GM12878 (cell line): Measurements from ENCODE around the gene ENDOD1.
A peak's percentile ranks its signal among the peaks of the same experiment; 100 is the strongest.

ENCODE experiments used
- CTCF ChIP-seq, 3 experiments: IDR thresholded peaks in 2 of 3; conservative IDR thresholded peaks in 1 of 3; 2 replicates each; pipeline ENCODE4 v1.5.1; 2011; ENCODE audit warnings: low read depth in 3 of 3, low read length in 3 of 3, mild to moderate bottlenecking in 3 of 3, control low read depth in 2 of 3, moderate library complexity in 2 of 3, inconsistent platforms in 1 of 3, mixed read lengths in 1 of 3; ENCODE audit not compliant: control insufficient read depth in 2 of 3, insufficient read depth in 1 of 3; ENCODE audit errors: extremely low read depth in 1 of 3
- KDM1A ChIP-seq: fragments of 200-600 bp; sonication (generic); IDR thresholded peaks from 2 replicates; pipeline ENCODE4 v1.6.1; 2016; ENCODE audit warnings: borderline replicate concordance
- POLR2AphosphoS5 ChIP-seq: IDR thresholded peaks from 2 replicates; pipeline ENCODE4 v1.6.1; 2011; ENCODE audit warnings: mild to moderate bottlenecking, low read length, inconsistent platforms
- RB1 ChIP-seq: fragments of 450-650 bp; formaldehyde crosslinking; IDR thresholded peaks from 2 replicates; pipeline ENCODE4 v1.6.1; 2017; ENCODE audit warnings: mild to moderate bottlenecking, borderline replicate concordance
- SIN3A ChIP-seq: IDR thresholded peaks from 2 replicates; pipeline ENCODE4 v1.6.1; 2012; ENCODE audit warnings: low read depth, low read length, improper control_type of control experiment
- SMARCA5 ChIP-seq: fragments of 450-650 bp; IDR thresholded peaks from 2 replicates; pipeline ENCODE4 v1.6.1; 2017; ENCODE audit warnings: mild to moderate bottlenecking
- STAT3 ChIP-seq: IDR thresholded peaks from 2 replicates; pipeline ENCODE4 v1.6.1; 2011; ENCODE audit warnings: low read depth, low read length, improper control_type of control experiment
- TCF7 ChIP-seq: IDR thresholded peaks from 2 replicates; pipeline ENCODE4 v1.6.1; 2014; ENCODE audit warnings: antibody characterized with exemption, borderline replicate concordance
- ZZZ3 ChIP-seq: IDR thresholded peaks from 2 replicates; pipeline ENCODE4 v1.6.1; 2011; ENCODE audit warnings: low read depth; ENCODE audit not compliant: control insufficient read depth, insufficient read length
- TF ChIP-seq, protein P1 (sequence below): IDR thresholded peaks from 2 replicates; pipeline ENCODE4 v1.6.1; 2012; ENCODE audit warnings: improper control_type of control experiment, low read depth, low read length; ENCODE audit not compliant: insufficient replicate concordance

GRCh38 chr11:95154514-95154913 lies 64.9 kb downstream of the ENDOD1 start:
- TF ChIP-seq SMARCA5 (no peak), SIN3A (no peak), RB1 (no peak), POLR2AphosphoS5 (no peak), CTCF (IDR thresholded peaks at IDR 0.05 in 2 of 3, conservative IDR thresholded peaks at IDR 0.05 in 1 of 3; ENCODE audit: control insufficient read depth in 2 of 3, extremely low read depth in 1 of 3, insufficient read depth in 1 of 3, low read depth in 3 of 3, low read length in 3 of 3) (peak; percentile 72 to 82 (median 72)), STAT3 (no peak), ZZZ3 (no peak), TCF7 (no peak), KDM1A (no peak)
- TF ChIP-seq, protein P1, sequence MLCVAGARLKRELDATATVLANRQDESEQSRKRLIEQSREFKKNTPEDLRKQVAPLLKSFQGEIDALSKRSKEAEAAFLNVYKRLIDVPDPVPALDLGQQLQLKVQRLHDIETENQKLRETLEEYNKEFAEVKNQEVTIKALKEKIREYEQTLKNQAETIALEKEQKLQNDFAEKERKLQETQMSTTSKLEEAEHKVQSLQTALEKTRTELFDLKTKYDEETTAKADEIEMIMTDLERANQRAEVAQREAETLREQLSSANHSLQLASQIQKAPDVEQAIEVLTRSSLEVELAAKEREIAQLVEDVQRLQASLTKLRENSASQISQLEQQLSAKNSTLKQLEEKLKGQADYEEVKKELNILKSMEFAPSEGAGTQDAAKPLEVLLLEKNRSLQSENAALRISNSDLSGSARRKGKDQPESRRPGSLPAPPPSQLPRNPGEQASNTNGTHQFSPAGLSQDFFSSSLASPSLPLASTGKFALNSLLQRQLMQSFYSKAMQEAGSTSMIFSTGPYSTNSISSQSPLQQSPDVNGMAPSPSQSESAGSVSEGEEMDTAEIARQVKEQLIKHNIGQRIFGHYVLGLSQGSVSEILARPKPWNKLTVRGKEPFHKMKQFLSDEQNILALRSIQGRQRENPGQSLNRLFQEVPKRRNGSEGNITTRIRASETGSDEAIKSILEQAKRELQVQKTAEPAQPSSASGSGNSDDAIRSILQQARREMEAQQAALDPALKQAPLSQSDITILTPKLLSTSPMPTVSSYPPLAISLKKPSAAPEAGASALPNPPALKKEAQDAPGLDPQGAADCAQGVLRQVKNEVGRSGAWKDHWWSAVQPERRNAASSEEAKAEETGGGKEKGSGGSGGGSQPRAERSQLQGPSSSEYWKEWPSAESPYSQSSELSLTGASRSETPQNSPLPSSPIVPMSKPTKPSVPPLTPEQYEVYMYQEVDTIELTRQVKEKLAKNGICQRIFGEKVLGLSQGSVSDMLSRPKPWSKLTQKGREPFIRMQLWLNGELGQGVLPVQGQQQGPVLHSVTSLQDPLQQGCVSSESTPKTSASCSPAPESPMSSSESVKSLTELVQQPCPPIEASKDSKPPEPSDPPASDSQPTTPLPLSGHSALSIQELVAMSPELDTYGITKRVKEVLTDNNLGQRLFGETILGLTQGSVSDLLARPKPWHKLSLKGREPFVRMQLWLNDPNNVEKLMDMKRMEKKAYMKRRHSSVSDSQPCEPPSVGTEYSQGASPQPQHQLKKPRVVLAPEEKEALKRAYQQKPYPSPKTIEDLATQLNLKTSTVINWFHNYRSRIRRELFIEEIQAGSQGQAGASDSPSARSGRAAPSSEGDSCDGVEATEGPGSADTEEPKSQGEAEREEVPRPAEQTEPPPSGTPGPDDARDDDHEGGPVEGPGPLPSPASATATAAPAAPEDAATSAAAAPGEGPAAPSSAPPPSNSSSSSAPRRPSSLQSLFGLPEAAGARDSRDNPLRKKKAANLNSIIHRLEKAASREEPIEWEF: no peak
